ENCODE results near the gene DPP10. TPM values are rescaled to one million over a fixed set of nuclear protein-coding genes. Genes with fewer than 3 reads are reported as not detected.

Gene DPP10
- total RNA-seq, 1 experiment from 2014 or later, result not detected

DNA sequence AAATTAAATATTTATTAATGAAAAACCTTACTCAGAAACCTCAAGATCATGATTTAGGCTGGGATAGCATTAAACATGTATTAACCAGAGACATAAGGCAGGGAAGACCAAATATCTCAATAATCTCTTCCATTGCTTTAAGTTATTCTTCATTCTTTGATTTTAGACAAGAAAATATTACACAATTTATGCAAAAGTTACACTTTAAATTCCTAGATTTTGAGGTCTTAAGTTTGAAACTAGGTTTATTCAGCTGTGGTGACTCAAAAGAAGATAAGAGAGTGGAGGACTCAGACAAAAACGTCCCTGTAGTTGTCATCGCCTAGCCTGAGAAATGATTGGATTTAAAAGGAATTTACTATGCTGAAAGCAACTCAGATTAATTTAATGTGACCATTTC is 1110.3 kb downstream of the DPP10 start:
- Histone ChIP-seq H3K9ac (ENCODE audit: low read length) (no peak overlapping the region), H2AFZ (ENCODE audit: low read length) (no peak overlapping the region), H3K4me3 (ENCODE audit: low read length) (no peak overlapping the region), H4K20me1 (ENCODE audit: low read length) (no peaks in the 10 kb centered on the region), H3K9me3 (ENCODE audit: low read length) (no peaks in the 10 kb centered on the region), H3K4me2 (ENCODE audit: low read length) (no peak overlapping the region), H3K79me2 (ENCODE audit: low read length) (no peaks in the 10 kb centered on the region), H3K27ac (ENCODE audit: low read length) (no peak overlapping the region), H3K36me3 (ENCODE audit: low read depth, low read length) (no peaks in the 10 kb centered on the region), H3K9me2 (replicated peaks; ENCODE audit: low read length) (no peaks in the 10 kb centered on the region), H3F3A (ENCODE audit: low read length, unreplicated experiment) (no peaks in the 10 kb centered on the region), H3K27me3 (ENCODE audit: low read length) (0 out of 2 replicates have a peak, but pooled peaks cover 3% of the 10 kb centered on the region), H3K4me1 (ENCODE audit: insufficient read depth, low read length) (no peaks in the 10 kb centered on the region)
- no peak for ATAC-seq
- BruUV-seq (replicated peaks), result no TSS peak
- TF ChIP-seq, protein P1, sequence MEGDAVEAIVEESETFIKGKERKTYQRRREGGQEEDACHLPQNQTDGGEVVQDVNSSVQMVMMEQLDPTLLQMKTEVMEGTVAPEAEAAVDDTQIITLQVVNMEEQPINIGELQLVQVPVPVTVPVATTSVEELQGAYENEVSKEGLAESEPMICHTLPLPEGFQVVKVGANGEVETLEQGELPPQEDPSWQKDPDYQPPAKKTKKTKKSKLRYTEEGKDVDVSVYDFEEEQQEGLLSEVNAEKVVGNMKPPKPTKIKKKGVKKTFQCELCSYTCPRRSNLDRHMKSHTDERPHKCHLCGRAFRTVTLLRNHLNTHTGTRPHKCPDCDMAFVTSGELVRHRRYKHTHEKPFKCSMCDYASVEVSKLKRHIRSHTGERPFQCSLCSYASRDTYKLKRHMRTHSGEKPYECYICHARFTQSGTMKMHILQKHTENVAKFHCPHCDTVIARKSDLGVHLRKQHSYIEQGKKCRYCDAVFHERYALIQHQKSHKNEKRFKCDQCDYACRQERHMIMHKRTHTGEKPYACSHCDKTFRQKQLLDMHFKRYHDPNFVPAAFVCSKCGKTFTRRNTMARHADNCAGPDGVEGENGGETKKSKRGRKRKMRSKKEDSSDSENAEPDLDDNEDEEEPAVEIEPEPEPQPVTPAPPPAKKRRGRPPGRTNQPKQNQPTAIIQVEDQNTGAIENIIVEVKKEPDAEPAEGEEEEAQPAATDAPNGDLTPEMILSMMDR (conservative IDR thresholded peaks at IDR 0.05; ENCODE audit: low read depth, low read length), result no peak
- TF ChIP-seq EZH2phosphoT487 (IDR thresholded peaks at IDR 0.05; ENCODE audit: borderline replicate concordance, low read length), result no peak
- no peak for TF ChIP-seq EZH2 (IDR thresholded peaks at IDR 0.05; ENCODE audit: low read length, unreplicated experiment)
- POLR2A ChIA-PET (ENCODE audit: unreplicated experiment), result no interaction called here
- no peak for DNase-seq
- intact Hi-C loops (cut with micrococcal nuclease), result no loop called here
- CTCF ChIA-PET, result no interaction called here

DNA sequence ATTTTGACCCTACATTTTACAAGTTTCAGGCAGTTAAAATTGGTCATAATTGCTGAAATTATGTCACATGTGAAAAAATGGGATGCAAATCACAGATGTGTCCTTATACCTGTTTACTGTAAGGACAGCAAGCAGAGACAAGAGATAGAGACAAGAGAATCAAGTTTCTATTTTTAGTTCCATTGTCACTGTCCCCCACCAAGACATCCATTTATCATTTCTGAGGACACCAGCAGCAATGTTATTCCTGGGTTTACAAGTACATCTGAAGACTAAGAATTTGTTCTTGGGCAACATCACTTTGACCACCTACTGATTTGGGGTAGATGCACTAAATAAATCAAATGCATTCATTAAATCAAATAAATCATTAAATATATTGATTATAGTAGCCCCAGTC is 1111.7 kb downstream of the DPP10 start:
- H3K4me3 ChIP-seq (ENCODE audit: low read length), result no peak overlapping the region
- H3K9ac ChIP-seq (ENCODE audit: low read length), result no peak overlapping the region
- no peak overlapping the region for H3K4me2 ChIP-seq (ENCODE audit: low read length)
- no peaks in the 10 kb centered on the region for H3K36me3 ChIP-seq (ENCODE audit: low read depth, low read length)
- ATAC-seq, result no peak
- no peak for DNase-seq
- H3K27ac ChIP-seq (ENCODE audit: low read length), result no peak overlapping the region
- H4K20me1 ChIP-seq (ENCODE audit: low read length), result no peaks in the 10 kb centered on the region
- H3K9me2 ChIP-seq (replicated peaks; ENCODE audit: low read length), result no peaks in the 10 kb centered on the region
- H3K27me3 ChIP-seq (ENCODE audit: low read length), result 0 out of 2 replicates have a peak, but pooled peaks cover 3% of the 10 kb centered on the region
- no peak for TF ChIP-seq EZH2 (IDR thresholded peaks at IDR 0.05; ENCODE audit: low read length, unreplicated experiment)
- TF ChIP-seq, protein P1 (conservative IDR thresholded peaks at IDR 0.05; ENCODE audit: low read depth, low read length), result no peak
- TF ChIP-seq EZH2phosphoT487 (IDR thresholded peaks at IDR 0.05; ENCODE audit: borderline replicate concordance, low read length), result no peak
- H3K79me2 ChIP-seq (ENCODE audit: low read length), result no peaks in the 10 kb centered on the region
- BruUV-seq (replicated peaks), result no TSS peak
- intact Hi-C loops (cut with micrococcal nuclease), result no loop called here
- no peaks in the 10 kb centered on the region for H3K4me1 ChIP-seq (ENCODE audit: insufficient read depth, low read length)
- CTCF ChIA-PET, result no interaction called here
- no peak overlapping the region for H2AFZ ChIP-seq (ENCODE audit: low read length)
- no peaks in the 10 kb centered on the region for H3K9me3 ChIP-seq (ENCODE audit: low read length)
- H3F3A ChIP-seq (ENCODE audit: low read length, unreplicated experiment), result no peaks in the 10 kb centered on the region
- POLR2A ChIA-PET (ENCODE audit: unreplicated experiment), result no interaction called here

DNA sequence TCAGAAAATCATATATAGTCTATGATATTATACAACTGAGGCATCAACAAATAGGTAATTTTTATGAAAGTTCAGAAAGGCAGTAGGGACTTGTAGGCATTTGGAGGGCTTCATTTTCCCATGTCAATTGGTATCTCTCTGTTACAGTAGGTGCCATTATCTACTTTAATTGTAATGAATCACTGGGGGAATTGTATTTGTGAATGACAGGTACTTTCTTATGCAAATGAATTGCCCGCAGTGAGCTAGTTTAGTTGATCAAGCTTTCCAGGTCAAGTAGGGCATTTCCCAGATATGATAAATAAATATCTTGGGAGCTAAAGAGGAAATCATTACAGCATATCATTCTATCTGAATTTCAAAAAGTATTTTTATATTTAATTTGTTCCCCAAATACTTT is 1116.3 kb downstream of the DPP10 start:
- no peaks in the 10 kb centered on the region for H3F3A ChIP-seq (ENCODE audit: low read length, unreplicated experiment)
- no peaks in the 10 kb centered on the region for H3K9me3 ChIP-seq (ENCODE audit: low read length)
- TF ChIP-seq EZH2phosphoT487 (IDR thresholded peaks at IDR 0.05; ENCODE audit: borderline replicate concordance, low read length), result no peak
- no peak for TF ChIP-seq EZH2 (IDR thresholded peaks at IDR 0.05; ENCODE audit: low read length, unreplicated experiment)
- TF ChIP-seq, protein P1 (conservative IDR thresholded peaks at IDR 0.05; ENCODE audit: low read depth, low read length), result no peak
- ATAC-seq (no peak), DNase-seq (no peak)
- no peaks in the 10 kb centered on the region for H3K9me2 ChIP-seq (replicated peaks; ENCODE audit: low read length)
- intact Hi-C loops (cut with micrococcal nuclease), result no loop called here
- ChIA-PET CTCF (no interaction called here), POLR2A (ENCODE audit: unreplicated experiment) (no interaction called here)
- H3K36me3 ChIP-seq (ENCODE audit: low read depth, low read length), result no peaks in the 10 kb centered on the region
- H3K4me2 ChIP-seq (ENCODE audit: low read length), result no peak overlapping the region
- 0 out of 2 replicates have a peak, but pooled peaks cover 6% of the 10 kb centered on the region for H3K27me3 ChIP-seq (ENCODE audit: low read length)
- no peaks in the 10 kb centered on the region for H3K79me2 ChIP-seq (ENCODE audit: low read length)
- no peaks in the 10 kb centered on the region for H4K20me1 ChIP-seq (ENCODE audit: low read length)
- BruUV-seq (replicated peaks), result no TSS peak
- H2AFZ ChIP-seq (ENCODE audit: low read length), result no peak overlapping the region
- H3K4me3 ChIP-seq (ENCODE audit: low read length), result no peak overlapping the region
- no peak overlapping the region for H3K27ac ChIP-seq (ENCODE audit: low read length)
- H3K9ac ChIP-seq (ENCODE audit: low read length), result no peak overlapping the region
- no peaks in the 10 kb centered on the region for H3K4me1 ChIP-seq (ENCODE audit: insufficient read depth, low read length)

Measured in PC-3 (cell line).